PC-9 (cell line): ENCODE measurements around the gene RUNX2. TPM values are rescaled to one million over a fixed set of nuclear protein-coding genes. Genes with fewer than 3 reads are reported as not detected.

ENCODE experiments used
- BruUV-seq: library from RNA; stranded (reverse); fragments of 400-500 nt; replicated peaks from 2 replicates; lab custom pipeline; 2021; lab: Mats Ljungman, UMichigan
- CTCF ChIA-PET: fragments of 300-600 bp; sonication (Branson Sonifier 250); formaldehyde crosslinking; loops from one replicate; lab custom pipeline; 2022; ENCODE audit warnings: antibody characterized with exemption; lab: Charles Lee
- POLR2A ChIA-PET: fragments of 300-600 bp; sonication (Branson Sonifier 250); formaldehyde crosslinking; loops from one replicate; lab custom pipeline; 2022; ENCODE audit warnings: antibody characterized with exemption; ENCODE audit not compliant: unreplicated experiment; lab: Charles Lee
- DNase-seq, 2 experiments: peaks; one replicate each; pipeline versions ENCODE4 v3.0.0 to v3.0.0-alpha.2; 2015 to 2022; ENCODE audit warnings: mixed read lengths in 1 of 2
- H2AFZ ChIP-seq: fragments of 200-600 bp; sonication (generic); 2 replicates; pipeline ENCODE4 v1.8.1; 2017; ENCODE audit warnings: antibody characterized with exemption
- H3F3A ChIP-seq: fragments of 200-600 bp; sonication (generic); 2 replicates; pipeline ENCODE4 v1.8.1; 2017; ENCODE audit warnings: antibody characterized with exemption, mild to moderate bottlenecking, low read depth; ENCODE audit not compliant: insufficient read depth
- H3K27ac ChIP-seq: fragments of 200-600 bp; sonication (generic); 2 replicates; pipeline ENCODE4 v1.6.1; 2016; ENCODE audit warnings: mixed run types
- H3K27me3 ChIP-seq: fragments of 200-600 bp; sonication (generic); 2 replicates; pipeline ENCODE4 v1.6.1; 2016; ENCODE audit warnings: low read depth, mixed run types; ENCODE audit not compliant: insufficient read depth
- H3K36me3 ChIP-seq: fragments of 200-600 bp; sonication (generic); 2 replicates; pipeline ENCODE4 v1.6.1; 2016; ENCODE audit warnings: low read depth, mixed run types
- H3K4me1 ChIP-seq: fragments of 200-600 bp; sonication (generic); replicated peaks from 2 replicates; pipeline ENCODE4 v1.6.1; 2016; ENCODE audit warnings: mixed run types; ENCODE audit not compliant: insufficient read depth
- H3K4me2 ChIP-seq: fragments of 200-600 bp; sonication (generic); 2 replicates; pipeline ENCODE4 v1.6.1; 2017; ENCODE audit warnings: mixed run types
- H3K4me3 ChIP-seq: fragments of 200-600 bp; sonication (generic); 2 replicates; pipeline ENCODE4 v1.6.1; 2016; ENCODE audit warnings: mixed run types
- H3K79me2 ChIP-seq: fragments of 200-600 bp; sonication (generic); 2 replicates; pipeline ENCODE4 v1.6.1; 2017; ENCODE audit warnings: low read depth, mixed run types
- H3K9me2 ChIP-seq: fragments of 200-600 bp; sonication (generic); 2 replicates; pipeline ENCODE4 v1.8.1; 2017; ENCODE audit warnings: mild to moderate bottlenecking; ENCODE audit not compliant: insufficient read depth
- H3K9me3 ChIP-seq: fragments of 200-600 bp; sonication (generic); 2 replicates; pipeline ENCODE4 v1.8.1; 2016; ENCODE audit warnings: low read depth; ENCODE audit not compliant: insufficient read depth
- H4K20me1 ChIP-seq: fragments of 200-600 bp; sonication (generic); 2 replicates; pipeline ENCODE4 v1.8.1; 2017; ENCODE audit not compliant: insufficient read depth
- CTCF ChIP-seq: fragments of 200-600 bp; sonication (generic); conservative IDR thresholded peaks from 2 replicates; pipeline ENCODE4 v1.6.1; 2017; ENCODE audit warnings: mixed run types, antibody characterized with exemption, mild to moderate bottlenecking, moderate library complexity
- EZH2 ChIP-seq: fragments of 200-600 bp; sonication (generic); IDR thresholded peaks from 2 replicates; pipeline ENCODE4 v1.8.0; 2017; ENCODE audit warnings: antibody characterized with exemption, low read depth
- intact Hi-C: fragments of 100-400 bp; cut with micrococcal nuclease; formaldehyde crosslinking; loops from one replicate; pipeline ENCODE4 v1.10.0; 2022; ENCODE audit not compliant: unreplicated experiment
- total RNA-seq: library from RNA; stranded (reverse); gene quantifications from 2 replicates; pipeline ENCODE4 v1.2.3, GENCODE V29; 2021

Gene RUNX2
- total RNA-seq, 1 experiment from 2014 or later = 12.5 TPM

DNA sequence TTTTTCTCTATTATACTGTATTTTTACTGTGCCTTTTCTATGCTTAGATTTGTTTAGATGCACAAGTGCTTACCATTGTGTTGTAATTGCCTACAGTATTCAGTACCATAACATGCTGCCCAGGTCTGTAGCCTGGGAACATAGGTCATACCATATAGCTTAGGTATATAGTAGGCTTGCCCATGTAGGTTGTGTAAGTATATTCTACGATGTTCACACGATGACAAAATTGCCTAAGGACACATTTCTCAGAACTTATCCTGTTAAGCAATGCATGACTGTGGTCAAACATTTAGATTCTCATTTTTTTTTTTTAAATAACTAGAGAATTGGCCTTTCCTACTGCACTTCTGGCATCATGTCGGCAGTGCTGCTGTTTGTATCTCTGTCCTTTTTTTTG is 303.3 kb downstream of the RUNX2 start:
- Histone ChIP-seq H3K27me3 (no peaks in the 10 kb centered on the region), H3K9me2 (no peaks in the 10 kb centered on the region), H3K4me2 (no peak overlapping the region), H3K79me2 (no peaks in the 10 kb centered on the region), H3F3A (no peaks in the 10 kb centered on the region), H3K9me3 (no peaks in the 10 kb centered on the region), H3K4me3 (no peak overlapping the region), H3K27ac (peak overlapping the region; percentile 37), H3K36me3 (no peaks in the 10 kb centered on the region), H4K20me1 (no peaks in the 10 kb centered on the region), H3K4me1 (peaks cover 15% of the 10 kb centered on the region), H2AFZ (no peak overlapping the region)
- CTCF ChIA-PET = no interaction called here
- DNase-seq = peak in 1 of 2 experiments; percentile 83
- intact Hi-C loops = no loop called here
- BruUV-seq = no TSS peak
- TF ChIP-seq EZH2 = no peak
- no peak for TF ChIP-seq CTCF
- POLR2A ChIA-PET = no interaction called here

DNA sequence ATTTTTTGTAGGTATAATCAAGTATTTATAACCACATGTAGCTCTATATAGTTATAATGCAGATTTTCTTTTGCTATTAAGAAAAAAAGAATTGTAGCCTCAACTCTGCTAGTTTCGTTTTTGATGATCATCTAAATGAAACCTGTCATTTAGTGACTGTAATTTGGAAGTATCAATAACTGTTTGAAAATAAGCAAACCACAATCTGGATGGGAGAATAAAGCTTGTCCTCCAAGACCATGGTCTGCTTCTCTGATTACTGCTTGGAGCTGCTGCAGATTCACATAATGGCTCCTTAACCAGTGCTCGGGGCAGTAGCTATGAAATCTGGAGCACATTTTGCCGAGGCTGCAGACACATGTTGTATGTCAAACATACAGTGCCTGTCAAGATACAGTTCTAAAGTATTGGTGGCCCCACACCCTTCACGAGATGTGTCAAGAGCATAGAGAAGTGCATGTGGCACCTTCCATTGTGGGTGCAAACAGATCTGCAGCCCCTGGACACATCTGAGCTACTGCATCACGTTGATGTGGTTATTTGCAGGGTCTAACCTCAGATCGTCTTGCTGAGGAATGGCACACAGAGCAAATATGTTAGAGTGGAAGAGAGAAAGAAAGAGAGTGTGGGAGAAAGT is 305.3 kb downstream of the RUNX2 start:
- H2AFZ ChIP-seq = no peak overlapping the region

DNA sequence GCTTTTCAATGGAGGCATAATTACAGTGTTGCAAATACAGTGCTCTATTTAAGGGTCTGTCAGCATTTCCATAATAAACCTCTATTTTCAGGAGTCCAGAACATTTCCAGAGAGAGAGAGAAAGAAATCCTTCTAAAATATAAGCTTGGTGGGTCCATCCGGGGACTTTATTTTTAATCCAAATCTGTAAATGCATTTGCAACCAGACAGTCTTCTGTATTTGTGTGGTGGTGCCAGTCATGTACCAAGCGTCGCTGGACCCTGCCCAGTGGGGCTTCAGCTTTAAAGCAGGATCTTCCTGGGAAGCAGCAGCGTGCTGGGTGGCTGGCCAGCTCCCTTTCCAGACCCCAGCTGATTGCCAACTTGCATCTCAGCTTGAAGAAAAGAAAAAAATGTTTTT is 306.1 kb downstream of the RUNX2 start:
- no peaks in the 10 kb centered on the region for H3F3A ChIP-seq
- no peaks in the 10 kb centered on the region for H4K20me1 ChIP-seq
- POLR2A ChIA-PET = no interaction called here
- H3K4me3 ChIP-seq = no peak overlapping the region
- H3K9me3 ChIP-seq = no peaks in the 10 kb centered on the region
- peaks cover 15% of the 10 kb centered on the region for H3K4me1 ChIP-seq
- no peaks in the 10 kb centered on the region for H3K27me3 ChIP-seq
- H3K79me2 ChIP-seq = no peaks in the 10 kb centered on the region
- H3K9me2 ChIP-seq = no peaks in the 10 kb centered on the region
- no peak overlapping the region for H3K4me2 ChIP-seq
- no peaks in the 10 kb centered on the region for H3K36me3 ChIP-seq
- no peak overlapping the region for H2AFZ ChIP-seq
- DNase-seq = no peak
- intact Hi-C loops = no loop called here
- BruUV-seq = no TSS peak
- TF ChIP-seq EZH2 (no peak), CTCF (no peak)
- H3K27ac ChIP-seq = no peak overlapping the region
- CTCF ChIA-PET = no interaction called here

More for the DNA sequence above, 305.3 kb downstream of the RUNX2 start:
- Histone ChIP-seq H3K9me3 (no peaks in the 10 kb centered on the region), H3K27me3 (no peaks in the 10 kb centered on the region), H3K27ac (no peak overlapping the region), H3F3A (no peaks in the 10 kb centered on the region), H3K4me2 (no peak overlapping the region), H3K4me3 (no peak overlapping the region), H3K36me3 (no peaks in the 10 kb centered on the region), H3K9me2 (no peaks in the 10 kb centered on the region), H3K79me2 (no peaks in the 10 kb centered on the region), H4K20me1 (no peaks in the 10 kb centered on the region), H3K4me1 (peaks cover 15% of the 10 kb centered on the region)
- no TSS peak for BruUV-seq
- intact Hi-C loops = no loop called here
- TF ChIP-seq CTCF (no peak), EZH2 (no peak)
- CTCF ChIA-PET = no interaction called here
- POLR2A ChIA-PET = no interaction called here
- no peak for DNase-seq
